A549 treated with CpdA at 1 μM for 4 hours (cell line): ENCODE results near the gene TBC1D3B. TPM values are rescaled to one million over a fixed set of nuclear protein-coding genes. Genes with fewer than 3 reads are reported as not detected.

Experiments used
- total RNA-seq: library from RNA; stranded (reverse); fragments of 200-300 nt; extraction: Qiagen RNA extraction; gene quantifications from 5 replicates; pipeline ENCODE4 v1.2.3, GENCODE V29; 2022; ENCODE audit warnings: low read depth

The TBC1D3B gene
- 1.9 to 3.7 TPM (median 3.5 TPM) in 5 replicates for total RNA-seq

DNA sequence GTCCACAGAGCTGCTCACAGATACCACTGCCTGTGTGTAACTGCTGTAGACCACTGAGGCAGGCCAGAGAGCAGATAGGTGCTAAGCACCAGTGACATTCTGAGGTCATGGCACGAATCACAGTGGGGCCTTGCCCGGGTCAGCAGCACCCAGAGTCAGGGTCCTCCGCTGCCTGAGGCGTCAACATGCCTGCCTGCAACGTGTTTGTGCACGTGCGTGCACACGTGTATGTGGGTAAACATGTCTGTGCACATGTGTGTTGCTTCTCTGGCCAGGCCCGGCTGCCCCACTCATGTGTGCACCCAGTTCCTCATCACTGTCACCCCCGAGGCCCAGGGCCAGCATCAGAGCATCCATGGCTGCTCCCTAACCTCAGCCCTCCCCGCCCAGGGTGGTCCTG is at the start of gene TBC1D3B:
Gene TBC1D3B (minus strand): TSS at position 101 of the 400 bp plus-strand sequence. CDS start 1,586 bp downstream, outside the sequence.

DNA sequence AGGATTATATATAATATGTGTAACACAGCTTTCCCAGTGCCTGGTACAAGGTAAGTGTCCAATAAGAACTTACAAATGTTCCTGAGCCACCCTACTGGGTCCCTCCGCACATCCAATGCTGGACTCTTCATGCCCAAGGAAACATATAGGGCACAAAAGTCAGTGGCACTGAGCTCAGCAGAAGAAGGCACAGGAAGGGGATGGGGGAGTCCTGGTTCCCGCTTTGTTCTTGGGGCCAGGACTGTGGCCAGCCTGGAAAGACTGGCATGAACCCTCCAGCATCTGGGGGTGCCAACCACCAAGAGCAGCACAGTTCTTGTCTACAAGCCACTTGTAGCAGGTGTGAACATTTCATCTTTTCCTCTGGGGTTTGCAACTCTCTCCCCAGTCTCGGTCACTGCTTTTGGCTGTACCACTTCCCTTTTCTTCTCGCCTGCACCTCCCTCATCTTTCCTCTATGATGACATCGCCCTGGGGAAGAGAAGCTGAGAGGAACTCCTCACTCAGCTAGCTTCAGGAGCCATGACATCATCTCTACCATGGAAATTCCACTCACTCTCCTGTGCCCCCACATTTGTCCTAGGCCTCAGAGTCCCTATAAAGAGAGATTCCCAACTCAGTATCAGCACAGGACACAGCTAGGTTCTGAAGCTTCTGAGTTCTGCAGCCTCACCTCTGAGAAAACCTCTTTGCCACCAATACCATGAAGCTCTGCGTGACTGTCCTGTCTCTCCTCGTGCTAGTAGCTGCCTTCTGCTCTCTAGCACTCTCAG is 34.2 kb upstream of the TBC1D3B start, which contains the start of gene CCL4L2:
Gene CCL4L2 (plus strand): TSS at position 625 of the 773 bp plus-strand sequence.

Other genes with a start within 250 kb of the TBC1D3B start
- gene RDM1, start 245.9 kb downstream of the TBC1D3B start, total RNA-seq, result 2.6 to 3.4 TPM (median 2.8 TPM) in 5 replicates
- not detected in 5 replicates for gene LYZL6, start 232.9 kb downstream of the TBC1D3B start, total RNA-seq
- gene CCL16, start 195.1 kb downstream of the TBC1D3B start, total RNA-seq, result not detected in 5 replicates
- not detected in 5 replicates for gene CCL14, start 189.9 kb downstream of the TBC1D3B start, total RNA-seq
- gene CCL15, start 175.1 kb downstream of the TBC1D3B start, total RNA-seq, result not detected in 5 replicates
- not detected in 5 replicates for gene CCL23, start 158.7 kb downstream of the TBC1D3B start, total RNA-seq
- gene CCL18, start 112.4 kb downstream of the TBC1D3B start, total RNA-seq, result not detected in 5 replicates
- not detected in 5 replicates for gene CCL3, start 86.5 kb downstream of the TBC1D3B start, total RNA-seq
- not detected in 5 replicates for gene CCL4, start 72.8 kb downstream of the TBC1D3B start, total RNA-seq
- not detected in 5 replicates for gene CCL3L1, start 20.1 kb upstream of the TBC1D3B start, total RNA-seq
- gene CCL4L2, start 34.4 kb upstream of the TBC1D3B start, total RNA-seq, result not detected in 5 replicates
- gene TBC1D3I, start 87.9 kb upstream of the TBC1D3B start, total RNA-seq, result 0.09 to 0.19 TPM (median 0.15 TPM) in 3 of 5 replicates, not detected in the others
- gene TBC1D3G, start 147.2 kb upstream of the TBC1D3B start, total RNA-seq, result not detected in 5 replicates
- gene TBC1D3H, start 211.8 kb upstream of the TBC1D3B start, total RNA-seq, result not detected in 5 replicates